EL (cell line): ENCODE results near the gene ZFP82.

Experiments used
- DNase-seq: peaks from one replicate; pipeline ENCODE4 v3.0.0-alpha.2; 2016

ZFP82 gene

DNA sequence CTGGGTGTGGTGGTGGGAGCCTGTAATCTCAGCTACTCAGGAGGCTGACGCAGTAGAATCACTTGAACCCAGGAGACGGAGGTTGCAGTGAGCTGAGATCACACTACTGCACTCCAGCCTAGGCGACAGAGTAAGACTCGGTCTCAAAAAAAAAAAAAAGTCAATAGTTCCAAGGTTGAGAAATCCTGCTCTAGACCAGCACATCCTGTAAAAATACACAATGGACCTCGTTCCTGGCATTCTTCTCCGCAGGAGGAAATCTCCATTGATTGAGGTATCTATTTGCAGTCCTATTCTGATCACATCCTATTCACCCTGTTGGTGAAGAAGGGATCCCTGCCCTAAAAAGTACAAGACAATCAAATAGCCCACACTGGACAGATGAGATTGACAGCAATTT lies 54.6 kb downstream of the ZFP82 start:
- no peak for DNase-seq
